ENCODE results near the gene WTAP. TPM values are rescaled to one million over a fixed set of nuclear protein-coding genes. Genes with fewer than 3 reads are reported as not detected.

Gene WTAP
- total RNA-seq, 1 experiment from 2014 or later, result 114 TPM

DNA sequence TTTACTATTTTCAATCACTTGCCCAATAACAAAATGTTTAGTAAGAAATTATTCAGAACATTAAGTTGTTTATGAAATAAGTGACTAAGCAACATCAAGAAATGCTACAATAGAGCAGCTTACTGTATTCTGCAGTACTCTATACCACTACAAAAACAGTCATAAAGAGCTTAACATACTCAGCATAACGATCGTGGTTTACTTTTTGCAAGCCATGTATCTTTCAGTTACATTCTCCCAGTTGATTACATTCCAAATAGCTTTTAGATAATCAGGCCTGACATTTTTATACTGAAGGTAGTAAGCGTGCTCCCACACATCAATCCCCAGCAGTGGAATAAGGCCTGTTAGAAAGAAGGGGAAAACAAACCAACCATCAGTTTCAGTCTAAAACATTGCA, 45.0 kb upstream of the WTAP start:
- Histone ChIP-seq H3K36me3 (ENCODE audit: control insufficient read depth, insufficient read depth, low read length) (peaks cover 1% of the 10 kb centered on the region), H3K9me3 (no peaks in the 10 kb centered on the region), H3K4me3 (ENCODE audit: low read depth, low read length) (no peak overlapping the region), H3K27me3 (replicated peaks; ENCODE audit: control insufficient read depth, insufficient read depth, low read length) (no peaks in the 10 kb centered on the region), H3K4me1 (no peaks in the 10 kb centered on the region)
- no TSS peak for BruUV-seq (replicated peaks)
- TF ChIP-seq, protein P1, sequence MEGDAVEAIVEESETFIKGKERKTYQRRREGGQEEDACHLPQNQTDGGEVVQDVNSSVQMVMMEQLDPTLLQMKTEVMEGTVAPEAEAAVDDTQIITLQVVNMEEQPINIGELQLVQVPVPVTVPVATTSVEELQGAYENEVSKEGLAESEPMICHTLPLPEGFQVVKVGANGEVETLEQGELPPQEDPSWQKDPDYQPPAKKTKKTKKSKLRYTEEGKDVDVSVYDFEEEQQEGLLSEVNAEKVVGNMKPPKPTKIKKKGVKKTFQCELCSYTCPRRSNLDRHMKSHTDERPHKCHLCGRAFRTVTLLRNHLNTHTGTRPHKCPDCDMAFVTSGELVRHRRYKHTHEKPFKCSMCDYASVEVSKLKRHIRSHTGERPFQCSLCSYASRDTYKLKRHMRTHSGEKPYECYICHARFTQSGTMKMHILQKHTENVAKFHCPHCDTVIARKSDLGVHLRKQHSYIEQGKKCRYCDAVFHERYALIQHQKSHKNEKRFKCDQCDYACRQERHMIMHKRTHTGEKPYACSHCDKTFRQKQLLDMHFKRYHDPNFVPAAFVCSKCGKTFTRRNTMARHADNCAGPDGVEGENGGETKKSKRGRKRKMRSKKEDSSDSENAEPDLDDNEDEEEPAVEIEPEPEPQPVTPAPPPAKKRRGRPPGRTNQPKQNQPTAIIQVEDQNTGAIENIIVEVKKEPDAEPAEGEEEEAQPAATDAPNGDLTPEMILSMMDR (IDR thresholded peaks at IDR 0.05; ENCODE audit: insufficient read depth in 1 of 2, low read depth in 1 of 2, low read length in 1 of 2, severe bottlenecking in 1 of 2, unreplicated experiment in 1 of 2), result no peak
- Mint-ChIP-seq H3K36me3 (ENCODE audit: insufficient read depth, unreplicated experiment) (peaks cover 53% of the 10 kb centered on the region), H3K27me3 (ENCODE audit: insufficient read depth, unreplicated experiment) (no peaks in the 10 kb centered on the region), H3K9me3 (ENCODE audit: unreplicated experiment) (no peaks in the 10 kb centered on the region), H3K4me1 (ENCODE audit: low read depth, unreplicated experiment) (no peaks in the 10 kb centered on the region), H3K4me3 (ENCODE audit: unreplicated experiment) (no peak overlapping the region), H3K27ac (ENCODE audit: unreplicated experiment) (no peak overlapping the region)
- intact Hi-C loops (cut with micrococcal nuclease; ENCODE audit: unreplicated experiment), result no loop called here
- no peak for DNase-seq
- POLR2A ChIA-PET, result interaction anchor here (0.6 kb wide), 1 partner anchor 79 kb away, joined by 7 read pairs; the partner anchor contains the start of gene ACAT2
- CTCF ChIA-PET, result no interaction called here

DNA sequence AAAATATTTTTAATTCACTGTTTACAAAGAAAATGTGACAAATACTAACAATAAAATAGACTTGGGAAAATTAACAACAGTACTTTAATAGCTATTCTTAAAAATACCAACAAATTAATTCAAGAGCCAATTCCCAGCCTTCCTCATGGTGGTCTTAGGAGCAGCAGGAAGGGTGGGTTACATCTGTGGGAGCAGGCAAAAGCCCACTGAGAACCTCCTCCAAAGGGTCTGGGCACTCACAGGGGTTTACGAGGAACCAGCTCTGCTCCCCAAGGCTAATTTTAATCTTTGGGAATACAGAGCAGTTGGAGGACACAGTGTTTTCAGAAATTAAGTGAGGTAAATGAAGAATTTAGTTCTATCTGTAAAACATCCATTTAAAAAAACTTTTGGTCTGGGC, 44.5 kb upstream of the WTAP start:
- no peak overlapping the region for H3K4me3 ChIP-seq (ENCODE audit: low read depth, low read length)
- H3K36me3 ChIP-seq (ENCODE audit: control insufficient read depth, insufficient read depth, low read length), result peaks cover 1% of the 10 kb centered on the region

DNA sequence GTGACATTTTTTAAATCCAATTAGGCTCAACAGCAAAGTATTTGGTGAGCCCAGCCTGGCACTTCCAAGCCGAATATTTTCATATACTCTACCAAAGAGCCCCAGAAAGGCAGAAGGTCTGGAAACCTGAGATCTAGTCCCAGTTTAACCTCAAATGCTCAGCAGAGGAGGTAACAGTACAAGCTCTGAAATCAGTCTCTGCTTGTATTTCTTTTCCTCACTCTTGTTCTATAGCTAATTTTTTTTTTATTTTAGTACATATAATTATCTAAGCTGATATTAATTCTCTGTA, 43.3 kb upstream of the WTAP start:
- intact Hi-C loops (cut with micrococcal nuclease; ENCODE audit: unreplicated experiment), result no loop called here
- no peak overlapping the region for H3K4me3 Mint-ChIP-seq (ENCODE audit: unreplicated experiment)
- Histone ChIP-seq H3K36me3 (ENCODE audit: control insufficient read depth, insufficient read depth, low read length) (peaks cover 2% of the 10 kb centered on the region), H3K9me3 (no peaks in the 10 kb centered on the region), H3K4me1 (no peaks in the 10 kb centered on the region), H3K4me3 (ENCODE audit: low read depth, low read length) (no peak overlapping the region), H3K27me3 (replicated peaks; ENCODE audit: control insufficient read depth, insufficient read depth, low read length) (no peaks in the 10 kb centered on the region)
- no peaks in the 10 kb centered on the region for H3K9me3 Mint-ChIP-seq (ENCODE audit: unreplicated experiment)
- no peaks in the 10 kb centered on the region for H3K27me3 Mint-ChIP-seq (ENCODE audit: insufficient read depth, unreplicated experiment)
- BruUV-seq (replicated peaks), result no TSS peak
- no peak overlapping the region for H3K27ac Mint-ChIP-seq (ENCODE audit: unreplicated experiment)
- no peaks in the 10 kb centered on the region for H3K4me1 Mint-ChIP-seq (ENCODE audit: low read depth, unreplicated experiment)
- peaks cover 66% of the 10 kb centered on the region for H3K36me3 Mint-ChIP-seq (ENCODE audit: insufficient read depth, unreplicated experiment)
- TF ChIP-seq, protein P1 (IDR thresholded peaks at IDR 0.05; ENCODE audit: insufficient read depth in 1 of 2, low read depth in 1 of 2, low read length in 1 of 2, severe bottlenecking in 1 of 2, unreplicated experiment in 1 of 2), result no peak
- no peak for DNase-seq
- ChIA-PET CTCF (no interaction called here), POLR2A (no interaction called here)

More for the DNA sequence above, 44.5 kb upstream of the WTAP start:
- Histone ChIP-seq H3K27me3 (replicated peaks; ENCODE audit: control insufficient read depth, insufficient read depth, low read length) (no peaks in the 10 kb centered on the region), H3K4me1 (no peaks in the 10 kb centered on the region), H3K9me3 (no peaks in the 10 kb centered on the region)
- H3K4me3 Mint-ChIP-seq (ENCODE audit: unreplicated experiment), result no peak overlapping the region
- ChIA-PET CTCF (no interaction called here), POLR2A (no interaction called here)
- BruUV-seq (replicated peaks), result no TSS peak
- H3K27me3 Mint-ChIP-seq (ENCODE audit: insufficient read depth, unreplicated experiment), result no peaks in the 10 kb centered on the region
- TF ChIP-seq, protein P1 (IDR thresholded peaks at IDR 0.05; ENCODE audit: insufficient read depth in 1 of 2, low read depth in 1 of 2, low read length in 1 of 2, severe bottlenecking in 1 of 2, unreplicated experiment in 1 of 2), result no peak
- intact Hi-C loops (cut with micrococcal nuclease; ENCODE audit: unreplicated experiment), result no loop called here
- H3K36me3 Mint-ChIP-seq (ENCODE audit: insufficient read depth, unreplicated experiment), result peaks cover 58% of the 10 kb centered on the region
- no peak overlapping the region for H3K27ac Mint-ChIP-seq (ENCODE audit: unreplicated experiment)
- H3K9me3 Mint-ChIP-seq (ENCODE audit: unreplicated experiment), result no peaks in the 10 kb centered on the region
- no peaks in the 10 kb centered on the region for H3K4me1 Mint-ChIP-seq (ENCODE audit: low read depth, unreplicated experiment)
- DNase-seq, result no peak

Data from Caco-2 (cell line).